Ascending aorta (tissue), 2 donors: ENCODE measurements around the gene ENPP3. TPM values are rescaled to one million over a fixed set of nuclear protein-coding genes. Genes with fewer than 3 reads are reported as not detected.
A peak's percentile ranks its signal among the peaks of the same experiment; 100 is the strongest.

Source experiments
- DNase-seq, 2 donors: peaks; one replicate each; pipeline ENCODE4 v3.0.0-alpha.2; 2019; ENCODE audit warnings: low spot score in 2 of 2
- H3K27ac ChIP-seq, 2 donors: fragments of 200-600 bp; sonication (generic); one replicate each; pipeline ENCODE4 v1.5.1; 2016 to 2017; ENCODE audit warnings: mild to moderate bottlenecking in 1 of 2
- H3K27me3 ChIP-seq: fragments of 200-600 bp; sonication (generic); one replicate; pipeline ENCODE4 v1.5.1; 2017
- H3K36me3 ChIP-seq, 2 donors: fragments of 200-600 bp; sonication (generic); one replicate each; pipeline ENCODE4 v1.5.1; 2016
- H3K4me1 ChIP-seq, 2 donors: fragments of 200-600 bp; sonication (generic); one replicate each; pipeline ENCODE4 v1.5.1; 2016 to 2017; ENCODE audit warnings: mild to moderate bottlenecking in 1 of 2
- H3K4me3 ChIP-seq, 2 donors: fragments of 200-600 bp; sonication (generic); one replicate each; pipeline ENCODE4 v1.5.1; 2016 to 2017; ENCODE audit warnings: mild to moderate bottlenecking in 1 of 2
- H3K9me3 ChIP-seq, 2 donors: fragments of 200-600 bp; sonication (generic); one replicate each; pipeline ENCODE4 v1.5.1; 2016
- intact Hi-C: fragments of 100-400 bp; cut with DNase I; formaldehyde crosslinking; loops from one replicate; pipeline ENCODE4 v1.15.1; 2023
- total RNA-seq: library from RNA; depleted of rRNA; stranded (reverse); fragments of >200 nt; gene quantifications from one replicate; pipeline ENCODE4 v1.1.0, GENCODE V29; 2016
- TF ChIP-seq, protein P1 (sequence below), 3 experiments: fragments of 200-600 bp in 2 of 3; fragments of 450-650 bp in 1 of 3; sonication (generic) in 2 of 3; IDR thresholded peaks; one replicate each; pipeline ENCODE4 v1.5.1; 2016 to 2019; ENCODE audit warnings: antibody characterized with exemption in 3 of 3, mild to moderate bottlenecking in 1 of 3, moderate library complexity in 1 of 3

ENPP3 gene
- total RNA-seq, 1 donor from 2014 or later = not detected

DNA sequence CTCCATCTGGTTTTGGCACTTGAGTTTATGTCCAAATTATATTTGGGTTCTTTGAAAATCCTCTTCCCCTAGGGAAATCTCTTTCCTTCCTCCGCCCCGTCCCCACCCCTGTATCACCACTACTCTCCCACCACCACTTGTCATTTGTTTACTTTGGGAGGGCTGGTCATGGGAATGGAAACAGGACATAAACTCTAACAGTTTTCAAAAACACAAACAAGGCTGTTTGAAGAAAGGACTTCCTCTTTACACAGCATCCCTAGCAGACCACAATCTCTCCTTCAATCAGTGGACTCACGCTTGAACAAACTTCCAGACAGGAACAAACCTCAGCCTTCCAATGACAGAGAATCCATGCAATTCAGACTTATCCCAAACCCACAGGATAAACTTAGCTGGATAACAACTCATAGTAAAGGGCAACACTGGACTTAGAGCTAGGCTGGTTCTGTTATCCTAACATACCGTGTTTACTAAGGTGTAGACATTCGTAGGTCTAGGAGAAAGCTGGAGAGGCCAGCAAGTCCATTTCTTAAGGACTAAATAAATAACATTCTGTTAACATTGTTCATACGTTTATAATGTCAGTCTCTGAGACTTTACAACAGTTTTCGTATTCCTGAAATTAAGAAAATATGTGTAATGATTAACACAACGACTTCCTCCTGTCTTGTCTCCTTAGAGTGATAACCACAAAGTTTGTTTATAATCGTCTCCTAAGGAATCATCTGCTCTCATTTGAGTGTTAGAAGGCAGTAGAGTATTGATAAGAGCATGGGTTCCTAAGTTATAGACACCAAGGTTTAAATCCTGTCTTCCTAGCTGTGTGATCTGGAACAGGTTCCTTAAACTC, 117.8 kb downstream of the ENPP3 start:
- DNase-seq = no peak
- no peak overlapping the region for H3K4me3 ChIP-seq
- no peaks in the 10 kb centered on the region for H3K9me3 ChIP-seq
- no peak overlapping the region for H3K27ac ChIP-seq
- no peaks in the 10 kb centered on the region for H3K36me3 ChIP-seq
- TF ChIP-seq, protein P1, sequence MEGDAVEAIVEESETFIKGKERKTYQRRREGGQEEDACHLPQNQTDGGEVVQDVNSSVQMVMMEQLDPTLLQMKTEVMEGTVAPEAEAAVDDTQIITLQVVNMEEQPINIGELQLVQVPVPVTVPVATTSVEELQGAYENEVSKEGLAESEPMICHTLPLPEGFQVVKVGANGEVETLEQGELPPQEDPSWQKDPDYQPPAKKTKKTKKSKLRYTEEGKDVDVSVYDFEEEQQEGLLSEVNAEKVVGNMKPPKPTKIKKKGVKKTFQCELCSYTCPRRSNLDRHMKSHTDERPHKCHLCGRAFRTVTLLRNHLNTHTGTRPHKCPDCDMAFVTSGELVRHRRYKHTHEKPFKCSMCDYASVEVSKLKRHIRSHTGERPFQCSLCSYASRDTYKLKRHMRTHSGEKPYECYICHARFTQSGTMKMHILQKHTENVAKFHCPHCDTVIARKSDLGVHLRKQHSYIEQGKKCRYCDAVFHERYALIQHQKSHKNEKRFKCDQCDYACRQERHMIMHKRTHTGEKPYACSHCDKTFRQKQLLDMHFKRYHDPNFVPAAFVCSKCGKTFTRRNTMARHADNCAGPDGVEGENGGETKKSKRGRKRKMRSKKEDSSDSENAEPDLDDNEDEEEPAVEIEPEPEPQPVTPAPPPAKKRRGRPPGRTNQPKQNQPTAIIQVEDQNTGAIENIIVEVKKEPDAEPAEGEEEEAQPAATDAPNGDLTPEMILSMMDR (IDR thresholded peaks at IDR 0.05) = no peak
- no peaks in the 10 kb centered on the region for H3K27me3 ChIP-seq
- peaks cover 2 to 10% of the 10 kb centered on the region in 2 donors for H3K4me1 ChIP-seq
- intact Hi-C loops = loop anchor here (5.0 kb wide), 1 partner anchor 32 kb away; no protein-coding TSS in a partner anchor

DNA sequence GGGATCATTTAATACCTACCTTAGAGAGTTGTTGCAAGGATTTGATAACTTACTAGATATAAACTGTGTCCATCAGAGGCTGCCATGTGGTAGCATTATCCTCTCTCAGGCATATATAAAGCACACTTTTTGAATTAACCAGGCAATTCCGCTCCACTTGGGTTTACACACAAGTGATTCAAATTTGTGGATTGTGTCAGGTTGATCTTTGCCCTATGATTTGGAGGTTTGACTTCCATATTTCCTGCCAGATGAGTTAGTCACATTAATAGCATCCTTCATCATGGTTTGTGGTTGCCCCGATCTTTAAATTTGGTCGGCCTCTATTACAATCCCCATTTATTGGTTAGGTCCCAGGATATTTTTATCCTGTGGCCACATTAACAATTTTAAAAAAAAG, 118.5 kb downstream of the ENPP3 start:
- intact Hi-C loops = no loop called here

DNA sequence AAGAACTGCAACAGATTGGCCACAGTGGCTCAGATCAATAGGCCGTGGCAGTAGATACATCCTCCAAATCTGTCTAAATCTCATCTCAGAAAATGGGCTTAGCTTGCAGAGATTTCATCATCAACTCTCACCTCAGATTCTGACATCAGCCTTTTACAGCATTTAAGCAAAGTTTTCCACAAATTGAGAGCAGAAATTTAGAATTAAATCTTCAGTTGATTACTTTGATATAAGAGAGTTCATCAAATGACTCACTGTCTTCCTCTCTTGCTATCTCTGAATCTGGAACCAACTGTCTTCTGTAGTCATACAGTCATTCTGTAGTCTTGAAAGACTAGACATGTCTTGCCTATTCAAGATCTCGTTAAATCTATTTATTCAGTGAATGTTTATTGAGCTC, 118.9 kb downstream of the ENPP3 start:
- Histone ChIP-seq H3K27me3 (no peaks in the 10 kb centered on the region), H3K4me1 (peaks cover 2 to 16% of the 10 kb centered on the region in 2 donors), H3K27ac (no peak overlapping the region), H3K36me3 (no peaks in the 10 kb centered on the region), H3K4me3 (no peak overlapping the region), H3K9me3 (no peaks in the 10 kb centered on the region)
- TF ChIP-seq, protein P1 (IDR thresholded peaks at IDR 0.05) = no peak
- intact Hi-C loops = no loop called here
- DNase-seq = no peak

More for the DNA sequence above, 118.5 kb downstream of the ENPP3 start:
- no peaks in the 10 kb centered on the region for H3K9me3 ChIP-seq
- TF ChIP-seq, protein P1 (IDR thresholded peaks at IDR 0.05) = no peak
- no peaks in the 10 kb centered on the region for H3K27me3 ChIP-seq
- peaks cover 2 to 12% of the 10 kb centered on the region in 2 donors for H3K4me1 ChIP-seq
- H3K36me3 ChIP-seq = no peaks in the 10 kb centered on the region
- no peak overlapping the region for H3K4me3 ChIP-seq
- no peak for DNase-seq
- H3K27ac ChIP-seq = no peak overlapping the region

DNA sequence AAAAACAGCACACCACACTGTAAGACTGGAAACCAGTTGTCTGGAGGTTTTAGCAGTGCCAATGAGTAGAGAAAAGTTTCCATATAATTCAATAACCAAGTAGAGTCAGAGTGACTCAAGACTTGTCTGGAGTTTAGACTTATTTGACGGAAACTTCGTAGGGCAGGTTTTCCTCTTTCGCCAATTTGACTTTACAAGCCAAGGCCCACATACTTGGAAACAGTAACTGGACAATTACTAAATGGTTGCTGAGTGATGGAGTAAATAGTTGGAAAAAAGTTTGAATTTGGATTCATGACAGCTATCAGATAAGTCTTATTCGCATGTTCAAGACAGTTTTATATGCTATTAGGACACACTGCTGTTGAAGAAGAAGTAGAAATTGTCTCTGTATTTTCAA, 121.8 kb downstream of the ENPP3 start:
- Histone ChIP-seq H3K4me1 (peaks cover 2 to 23% of the 10 kb centered on the region in 2 donors), H3K27ac (peak overlapping the region; percentile 49 to 58), H3K36me3 (no peaks in the 10 kb centered on the region), H3K4me3 (no peak overlapping the region), H3K27me3 (no peaks in the 10 kb centered on the region), H3K9me3 (no peaks in the 10 kb centered on the region)
- intact Hi-C loops = loop anchor here (2.0 kb wide), 1 partner anchor 20 kb away; no protein-coding TSS in a partner anchor
- DNase-seq = no peak
- TF ChIP-seq, protein P1 (IDR thresholded peaks at IDR 0.05) = no peak

DNA sequence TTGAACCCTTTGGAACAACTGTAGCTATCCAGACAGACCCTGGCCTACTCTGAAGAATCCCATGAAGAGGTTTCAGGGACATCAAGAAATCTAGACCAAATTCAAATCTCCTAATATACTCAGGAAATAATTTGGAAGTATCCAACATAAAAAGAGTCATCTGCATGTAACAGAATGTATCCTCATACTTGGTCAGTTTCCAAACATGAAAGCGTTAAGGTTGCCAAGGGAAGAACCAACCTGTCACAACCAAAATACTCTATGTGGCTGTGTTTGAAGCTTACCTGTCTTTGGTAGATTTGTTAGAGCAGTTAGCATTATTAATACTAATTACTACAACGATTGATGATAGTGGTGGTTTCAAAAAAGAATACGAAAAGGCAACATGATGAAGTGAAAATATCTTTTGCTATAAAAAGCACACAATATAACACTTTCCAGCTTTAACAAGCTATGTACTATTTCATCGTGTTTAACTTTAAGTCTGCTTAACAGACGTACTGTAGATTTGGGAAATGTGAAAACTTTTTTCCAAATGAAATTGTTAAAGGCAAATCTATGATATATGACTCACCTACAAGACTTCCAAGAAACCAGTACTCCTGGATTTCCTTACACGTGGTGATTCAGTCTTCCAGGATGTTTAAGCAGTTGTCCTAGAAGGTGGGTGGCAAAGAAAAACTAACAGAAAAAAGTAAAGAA, 124.1 kb downstream of the ENPP3 start:
- Histone ChIP-seq H3K9me3 (no peaks in the 10 kb centered on the region), H3K27ac (peak overlapping the region; percentile 49 to 56), H3K4me1 (peaks cover 6 to 34% of the 10 kb centered on the region in 2 donors), H3K36me3 (no peaks in the 10 kb centered on the region), H3K4me3 (no peak overlapping the region), H3K27me3 (no peaks in the 10 kb centered on the region)
- intact Hi-C loops = loop anchor here (5.0 kb wide), 3 partner anchors 46 to 191 kb away; partner anchors contain the start of genes CCN2 and ENPP1
- TF ChIP-seq, protein P1 (IDR thresholded peaks at IDR 0.05) = no peak
- no peak for DNase-seq
